NCI-H2081 treated with DMSO at 0.1 percent for 48 hours (cell line): Measurements from ENCODE around the gene DLEU7.

Source experiments
- DNase-seq: peaks from one replicate; lab custom pipeline; 2025; lab: John Stamatoyannopoulos, UW

DLEU7 gene

DNA sequence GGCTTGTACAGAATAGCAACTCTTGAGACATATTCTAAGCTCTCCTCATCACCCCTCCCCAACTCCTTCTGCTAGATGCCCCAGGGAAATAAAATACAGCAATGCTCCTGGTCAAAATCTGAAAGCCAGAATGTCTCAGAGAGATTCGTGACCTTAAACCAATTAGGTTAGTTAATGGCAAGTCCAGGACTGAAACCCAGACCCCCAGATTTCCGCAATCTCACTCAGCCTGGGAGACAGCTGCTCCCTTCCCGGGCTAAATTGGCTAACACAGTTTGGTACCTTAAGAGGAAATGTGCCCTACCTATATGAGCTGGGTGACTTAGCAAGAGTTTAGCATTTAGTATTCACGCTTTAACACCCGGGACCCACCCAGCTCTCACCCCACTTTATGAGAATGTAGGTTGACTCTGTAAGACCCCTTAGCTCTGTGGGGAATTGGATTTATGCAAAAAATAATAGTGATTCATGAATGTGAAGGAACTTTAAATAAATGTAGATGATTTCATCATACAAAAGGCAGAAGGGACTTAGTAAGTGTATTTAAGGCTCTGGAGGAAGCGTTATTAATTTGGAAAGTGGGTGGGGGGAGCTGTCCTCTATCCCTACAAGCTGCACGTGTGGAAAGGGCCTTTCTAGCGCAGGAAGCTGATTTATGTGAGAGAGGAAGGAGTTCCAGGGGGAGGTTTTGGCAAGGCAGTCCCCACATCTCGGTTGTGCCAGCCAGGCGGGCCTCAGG is 1.1 kb downstream of the DLEU7 start:
- DNase-seq: no peak

DNA sequence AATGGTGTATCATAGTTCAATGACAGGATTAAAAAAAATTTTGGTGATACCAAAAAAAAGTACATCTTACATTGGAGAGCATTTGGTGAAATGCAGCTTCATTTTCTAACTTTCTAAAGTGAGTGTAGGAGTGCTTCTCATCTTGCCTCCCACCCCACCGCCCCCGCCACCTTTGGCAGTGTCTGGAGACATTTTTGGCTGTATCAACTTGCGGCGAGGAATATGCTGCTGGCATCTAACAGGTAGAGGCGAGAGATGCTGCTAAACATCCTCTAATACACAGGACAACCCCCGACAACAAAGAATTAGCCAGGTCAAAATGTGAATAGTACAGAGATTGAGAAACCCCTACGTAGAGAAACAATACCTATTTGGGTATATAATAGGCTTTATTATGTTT is 1.7 kb downstream of the DLEU7 start:
- no peak for DNase-seq

DNA sequence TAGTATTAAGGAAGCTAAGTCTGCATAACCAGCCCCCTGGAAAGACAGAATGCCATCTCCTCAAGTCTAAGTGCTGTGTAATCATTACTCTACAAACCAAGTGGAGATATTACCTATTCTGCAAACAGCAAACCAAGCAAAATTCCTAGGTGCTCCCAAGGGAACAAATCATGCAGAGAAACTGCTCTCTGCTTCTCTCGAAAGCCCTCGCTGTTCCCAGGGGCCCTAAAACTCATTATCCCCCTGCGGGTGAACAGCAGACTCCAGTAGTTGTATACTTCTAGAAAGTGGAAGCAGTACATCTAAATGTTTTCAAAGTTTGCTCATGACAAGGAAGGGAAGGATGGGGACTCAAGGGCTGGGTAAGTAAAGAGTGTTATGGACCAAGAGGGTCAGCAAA is 3.2 kb downstream of the DLEU7 start:
- DNase-seq: no peak

DNA sequence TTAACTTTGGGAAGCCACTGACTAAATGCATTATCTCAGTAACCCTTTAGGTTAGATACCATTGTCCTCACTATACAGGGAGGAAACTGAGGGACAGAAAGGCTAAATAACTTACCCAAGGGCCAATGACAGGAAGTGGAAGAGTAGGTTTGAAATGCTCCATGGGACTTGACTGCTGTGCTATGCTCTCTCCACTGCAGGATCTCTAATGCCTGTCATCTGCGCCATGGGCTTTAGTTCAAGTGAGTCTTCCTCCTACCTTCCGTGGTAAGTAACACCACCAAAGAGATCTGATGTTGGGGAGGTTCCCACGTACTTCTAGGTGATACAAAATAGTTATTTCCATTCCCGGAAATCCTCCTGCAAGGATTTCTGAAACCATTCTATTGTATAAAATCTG is 3.7 kb downstream of the DLEU7 start:
- DNase-seq: no peak

DNA sequence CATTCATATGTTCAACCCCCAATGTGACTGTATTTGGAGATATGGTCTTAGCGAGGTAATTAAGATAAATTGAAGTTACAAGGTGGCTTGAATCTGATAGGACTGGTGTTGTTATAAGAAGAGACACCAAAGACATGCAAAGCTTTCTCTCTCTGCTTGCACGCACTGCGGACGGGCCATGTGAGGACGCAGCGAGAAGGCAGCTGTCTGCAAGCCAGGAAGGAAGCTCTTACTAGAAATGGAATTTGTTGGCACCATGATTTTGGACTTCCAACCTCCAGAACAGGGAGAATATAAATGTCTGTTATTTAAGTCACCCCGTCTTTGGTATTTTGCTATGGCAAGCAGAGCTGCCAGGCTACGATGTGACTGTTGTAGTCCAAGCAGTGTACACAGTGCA is 4.8 kb downstream of the DLEU7 start:
- DNase-seq: no peak

DNA sequence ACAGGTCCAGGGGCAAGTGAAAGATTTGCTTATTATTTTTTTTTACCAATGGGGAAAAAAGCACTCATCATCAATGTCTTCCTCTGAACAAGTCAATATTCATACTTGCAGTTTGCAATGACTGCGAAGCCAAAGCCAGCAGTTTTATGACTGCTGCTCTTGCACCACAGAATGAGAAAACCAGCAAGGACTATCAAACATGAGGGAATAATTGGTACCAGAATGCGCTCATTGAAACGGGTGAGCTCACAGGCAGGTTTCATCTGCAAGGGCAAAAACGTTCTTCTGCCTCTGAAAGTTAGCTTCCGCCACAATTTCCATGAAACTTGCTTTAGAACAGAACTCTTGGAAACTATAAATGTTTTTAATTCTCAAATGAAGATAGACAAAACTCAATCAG is 5.5 kb downstream of the DLEU7 start:
- no peak for DNase-seq

DNA sequence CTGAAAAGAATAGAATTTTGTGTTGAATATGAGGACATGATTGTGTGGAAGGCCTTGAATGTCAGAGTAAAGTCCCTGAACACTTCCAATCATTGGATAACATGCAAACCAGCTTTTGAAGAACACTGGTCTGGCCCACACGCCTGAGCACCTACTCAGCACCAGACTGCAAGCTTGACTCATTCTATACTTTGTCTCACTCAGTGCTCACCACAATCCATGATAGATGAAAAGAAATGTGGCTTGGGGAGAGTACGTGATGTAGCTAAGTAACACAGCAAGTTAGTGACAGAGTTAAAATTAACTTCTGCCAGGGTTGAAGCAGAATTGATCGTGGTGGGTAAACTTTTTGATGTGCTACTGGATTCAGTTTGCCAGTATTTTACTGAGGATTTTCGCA is 12.0 kb downstream of the DLEU7 start:
- no peak for DNase-seq

DNA sequence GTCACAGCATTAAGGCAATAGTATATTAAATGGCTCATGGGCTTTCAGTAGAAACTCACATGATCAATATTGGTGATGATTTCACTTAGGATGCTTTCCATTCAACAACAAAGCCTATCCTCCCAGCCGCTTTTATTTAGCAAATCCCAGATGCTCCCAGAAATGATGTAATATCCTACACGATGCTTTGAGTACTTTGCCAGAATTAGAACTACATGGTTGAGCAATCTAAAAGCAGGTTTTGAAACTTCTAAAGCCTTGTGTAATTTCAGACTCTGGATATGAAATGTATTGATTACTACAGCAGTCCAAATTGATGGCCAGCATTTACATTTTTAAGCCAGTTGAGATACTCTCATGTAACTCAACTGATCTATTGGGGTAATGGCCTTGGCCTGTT is 13.6 kb downstream of the DLEU7 start:
- no peak for DNase-seq

DNA sequence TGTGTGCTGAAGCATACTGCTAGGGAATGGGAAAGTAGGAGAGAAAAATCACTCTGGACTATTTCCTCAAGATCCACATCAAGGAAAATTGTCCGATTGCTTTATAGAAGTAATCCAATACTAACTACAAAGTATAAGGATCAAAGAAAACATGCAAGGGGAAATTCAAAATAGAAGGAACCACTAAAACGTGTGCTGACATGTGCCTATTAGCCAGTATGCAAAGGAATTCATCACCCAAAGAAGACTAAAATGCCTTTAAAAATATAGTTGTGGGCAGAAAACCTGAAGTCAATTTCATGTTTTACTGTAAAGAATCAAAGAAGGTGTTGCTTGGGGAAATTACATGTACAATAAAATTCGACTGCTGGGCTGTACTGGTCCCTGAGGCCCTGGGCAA is 14.3 kb downstream of the DLEU7 start:
- DNase-seq: no peak

DNA sequence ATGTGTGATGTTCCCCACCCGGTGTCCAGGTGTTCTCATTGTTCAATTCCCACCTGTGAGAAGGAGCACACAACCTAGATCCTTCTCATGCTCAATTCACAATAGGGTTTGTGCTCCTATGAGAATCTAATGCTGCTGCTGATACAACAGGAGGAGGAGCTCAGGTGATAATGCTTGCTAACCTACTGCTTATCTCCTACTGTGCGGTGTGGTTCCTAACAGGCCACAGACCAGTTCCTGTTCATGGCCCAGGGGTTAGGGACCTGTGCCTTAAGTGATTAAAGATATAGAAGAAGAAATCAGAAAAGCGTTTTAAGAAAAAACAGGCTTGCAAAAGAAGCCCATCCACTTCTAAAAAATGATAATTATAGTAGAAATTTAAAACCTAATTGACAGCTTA is 17.5 kb downstream of the DLEU7 start:
- no peak for DNase-seq

DNA sequence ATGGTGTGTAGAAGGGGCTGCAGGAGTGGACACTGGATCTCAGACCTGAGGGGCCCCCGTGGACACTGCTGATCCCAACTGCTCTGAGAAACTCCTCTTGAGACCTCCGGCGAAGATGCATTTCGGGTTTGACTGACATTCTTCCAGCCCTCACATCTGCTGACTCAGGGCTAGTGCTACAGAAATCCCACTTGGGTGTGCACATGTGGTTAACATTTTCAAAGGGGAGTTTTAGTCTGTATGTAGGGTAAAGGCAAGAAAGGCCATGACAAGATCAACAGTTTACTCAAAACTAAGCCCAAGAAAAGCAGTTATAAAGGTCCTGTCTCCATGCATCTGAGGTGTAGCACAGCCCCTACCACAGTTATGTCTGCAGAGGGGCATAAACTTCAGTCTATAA is 31.2 kb downstream of the DLEU7 start:
- DNase-seq: no peak

DNA sequence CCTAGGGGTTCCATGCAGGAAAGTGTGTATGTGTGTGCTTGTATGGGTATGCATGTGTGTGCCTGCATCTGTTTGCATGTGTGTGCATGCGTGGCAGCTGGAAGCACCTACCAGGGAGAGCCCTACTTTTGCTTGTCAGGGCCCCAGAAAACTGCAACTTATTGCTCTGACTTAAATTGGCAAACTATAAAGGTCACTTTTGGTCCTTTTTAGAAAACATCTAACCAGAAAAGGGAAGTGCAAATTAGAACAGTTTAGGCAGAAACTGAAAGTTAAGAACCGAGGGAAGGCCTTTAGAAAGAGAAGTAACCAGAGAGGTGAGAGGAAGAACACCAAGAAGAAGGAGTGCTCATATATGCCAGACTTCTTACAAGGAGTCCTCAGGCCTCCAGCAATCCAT is 32.5 kb downstream of the DLEU7 start:
- DNase-seq: no peak

DNA sequence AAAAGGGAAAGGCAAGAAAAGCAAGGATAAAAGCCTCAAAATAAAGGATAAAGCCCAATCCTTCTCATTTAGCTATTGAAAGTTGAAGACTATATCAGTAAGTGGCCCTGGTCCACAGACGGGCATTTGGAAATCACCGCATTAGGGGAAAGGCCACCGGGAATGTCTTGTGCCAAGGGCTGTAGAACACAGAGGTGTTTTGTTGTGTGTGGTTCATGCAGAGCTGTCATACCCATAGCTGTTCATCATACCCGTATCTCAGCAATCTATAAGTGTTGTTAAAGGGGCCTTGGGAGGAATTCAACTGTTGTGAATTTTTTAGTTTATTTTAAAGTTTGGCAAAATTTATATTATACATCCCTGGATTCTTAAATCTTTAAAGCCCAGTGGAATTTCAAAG is 33.0 kb downstream of the DLEU7 start:
- DNase-seq: no peak

DNA sequence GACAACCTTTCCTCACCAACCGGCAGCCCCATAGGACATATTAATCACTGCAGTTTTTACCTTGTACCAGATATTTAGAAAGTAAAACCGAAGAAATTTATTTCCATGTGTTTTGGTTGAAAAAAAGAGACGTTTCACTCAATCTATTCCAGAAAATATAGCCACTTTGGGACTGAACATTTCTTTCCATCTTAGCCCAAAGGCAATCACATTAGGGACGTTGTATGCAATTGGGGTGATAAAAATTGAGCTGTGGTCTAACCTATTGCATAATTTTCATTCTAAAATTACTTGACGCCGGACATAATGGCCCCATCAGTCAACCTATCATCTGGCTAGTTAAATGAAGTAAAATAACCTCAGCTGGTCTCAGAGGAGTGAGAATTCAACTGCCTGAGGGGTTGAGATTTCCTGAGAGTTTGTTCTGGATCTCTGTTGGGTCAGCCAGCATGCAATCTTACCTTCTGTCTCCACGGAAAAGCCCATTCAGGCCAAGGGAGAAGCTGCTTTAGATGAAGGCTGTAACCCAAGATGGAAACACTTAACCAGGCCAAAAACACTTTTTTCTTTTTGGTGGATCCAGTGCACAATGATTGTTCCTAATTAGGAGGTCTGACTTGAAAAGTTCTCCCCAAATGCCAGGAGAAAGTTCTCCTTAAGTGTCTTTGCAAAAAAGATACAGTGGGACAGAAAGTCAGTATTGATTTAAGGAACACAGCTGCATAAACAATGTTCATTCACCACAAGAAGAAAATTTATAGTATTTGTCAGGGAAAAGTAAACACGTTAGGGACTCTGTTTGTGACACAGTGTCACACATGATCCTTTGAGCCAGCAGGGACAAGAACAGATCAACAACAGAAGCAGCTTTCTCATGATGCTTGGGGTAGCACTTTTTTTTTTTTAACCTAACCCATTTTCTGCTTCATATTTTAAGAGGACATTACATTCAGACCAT is 34.1 kb downstream of the DLEU7 start:
- DNase-seq: no peak

DNA sequence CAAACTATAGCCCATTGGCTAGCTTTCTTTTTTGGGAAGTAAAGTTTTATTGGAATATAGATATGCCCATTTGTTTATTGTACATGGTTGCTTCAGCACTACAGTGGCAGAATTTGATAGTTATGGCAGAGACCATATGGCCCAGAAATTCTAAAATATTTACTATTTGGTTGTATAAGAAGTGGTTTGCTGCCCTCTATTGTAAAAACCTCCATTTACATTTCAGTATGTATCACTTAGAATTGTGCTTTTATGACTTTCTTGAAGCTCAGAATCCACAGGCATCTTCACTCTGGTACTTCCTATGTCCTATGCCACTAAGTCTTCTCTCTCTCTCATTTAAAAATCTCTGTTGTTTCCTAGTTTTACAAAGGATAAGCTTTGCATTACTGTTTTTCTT is 37.7 kb downstream of the DLEU7 start:
- no peak for DNase-seq

DNA sequence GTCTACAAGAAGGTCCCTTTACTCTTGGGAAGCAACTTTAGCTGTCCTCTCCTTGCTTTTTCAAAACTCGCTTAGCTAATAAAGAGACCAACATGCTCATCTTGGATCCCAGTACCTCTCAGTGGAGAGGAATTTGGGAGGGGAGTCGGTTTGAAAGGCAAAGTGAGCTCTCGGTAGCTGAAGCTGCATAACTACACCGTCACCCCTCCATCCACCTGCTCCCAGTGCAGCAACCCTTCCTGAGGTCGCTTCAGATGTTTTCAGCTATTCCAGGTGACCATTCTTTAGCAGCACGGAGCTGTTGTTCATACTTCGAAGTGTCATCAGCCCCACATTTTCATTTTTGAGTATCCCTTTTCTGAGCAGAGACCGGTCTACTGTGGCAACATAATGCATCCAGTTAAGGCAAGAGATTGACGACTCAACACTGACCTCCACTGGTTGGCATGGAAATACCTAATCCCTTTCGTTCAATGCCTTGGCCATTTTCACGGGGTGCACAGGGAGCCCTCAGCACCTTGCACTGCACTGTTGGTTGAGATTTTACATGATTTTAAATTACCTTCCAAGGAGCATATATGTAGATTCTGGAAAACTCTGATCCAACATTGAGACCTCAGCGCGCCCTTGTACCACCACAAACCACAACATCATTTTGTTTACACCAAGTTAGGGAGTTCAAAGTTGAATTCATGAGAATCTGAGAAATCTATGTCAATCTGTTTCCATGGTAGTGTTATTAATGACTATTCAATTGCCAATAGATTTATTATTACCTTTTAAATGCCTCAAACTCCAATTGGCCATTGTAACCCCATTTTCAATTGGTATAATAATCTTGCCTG is 42.2 kb downstream of the DLEU7 start:
- DNase-seq: peak; percentile 13

DNA sequence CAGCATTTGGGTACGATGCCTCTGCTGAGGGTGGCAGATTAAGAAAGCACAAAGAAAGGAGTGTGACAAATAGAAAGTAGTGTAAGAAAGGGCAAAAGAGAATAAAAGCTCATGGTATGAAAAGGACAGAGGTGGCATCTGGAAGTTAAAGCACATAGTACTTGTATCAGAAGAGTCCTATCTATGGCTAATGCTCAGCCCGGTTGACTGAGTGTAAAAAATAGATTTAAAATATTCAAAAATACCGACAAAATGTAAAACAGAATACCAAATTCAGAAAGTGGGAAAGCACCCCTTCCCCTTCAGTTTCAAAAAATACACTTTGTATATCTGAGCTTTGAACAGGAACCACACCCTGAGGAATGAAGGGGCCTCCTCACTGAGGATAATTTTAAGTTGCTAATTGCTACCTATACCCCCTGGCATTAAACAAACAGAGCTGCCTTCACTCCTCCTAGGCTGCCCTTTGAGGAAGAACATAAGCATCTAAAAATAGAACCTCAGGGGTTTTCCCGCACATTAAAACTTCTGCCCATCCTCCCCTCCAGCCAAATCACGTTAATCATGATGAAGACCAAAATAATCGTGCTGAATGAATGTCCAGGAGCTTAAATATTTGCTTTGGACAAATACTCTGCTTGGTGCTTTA is 43.3 kb downstream of the DLEU7 start:
- no peak for DNase-seq

DNA sequence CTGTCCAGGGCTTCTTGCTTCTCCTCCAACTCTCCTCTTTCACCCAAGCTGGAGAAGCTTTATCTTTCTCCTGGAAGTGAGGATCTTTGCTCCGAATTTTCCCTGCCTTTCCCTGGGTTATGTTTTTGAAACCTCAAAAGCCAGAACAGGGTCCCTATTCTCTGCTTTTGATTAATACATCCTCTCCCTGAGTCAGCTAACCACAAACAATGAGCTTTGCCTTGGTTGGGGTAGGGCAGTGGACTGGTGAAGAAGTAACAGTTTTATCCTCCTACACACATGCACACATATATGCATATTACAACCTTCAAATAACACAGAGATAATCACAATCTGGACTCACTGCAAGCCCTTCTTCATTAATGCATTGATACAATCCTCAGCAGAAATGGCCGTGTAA is 44.6 kb downstream of the DLEU7 start:
- DNase-seq: no peak

DNA sequence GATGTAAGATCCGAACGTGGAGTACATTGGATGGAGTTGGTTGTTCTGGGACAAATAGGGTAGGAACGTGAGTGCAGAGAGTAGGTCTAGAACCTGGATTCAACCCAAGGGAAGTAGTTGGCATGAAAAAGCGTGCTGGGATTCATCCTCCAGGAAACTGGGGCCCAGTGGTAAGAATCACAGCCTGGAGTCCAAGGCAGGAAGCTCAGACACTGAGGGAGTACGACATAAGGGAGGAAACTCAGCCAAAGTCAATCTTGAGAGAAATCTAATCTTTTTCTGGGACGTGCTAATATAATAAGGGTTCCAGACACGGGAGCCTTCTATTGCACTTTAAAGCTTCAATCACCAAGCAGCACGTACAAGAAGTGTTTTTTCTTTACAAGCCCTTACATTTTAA is 46.4 kb downstream of the DLEU7 start:
- DNase-seq: no peak

DNA sequence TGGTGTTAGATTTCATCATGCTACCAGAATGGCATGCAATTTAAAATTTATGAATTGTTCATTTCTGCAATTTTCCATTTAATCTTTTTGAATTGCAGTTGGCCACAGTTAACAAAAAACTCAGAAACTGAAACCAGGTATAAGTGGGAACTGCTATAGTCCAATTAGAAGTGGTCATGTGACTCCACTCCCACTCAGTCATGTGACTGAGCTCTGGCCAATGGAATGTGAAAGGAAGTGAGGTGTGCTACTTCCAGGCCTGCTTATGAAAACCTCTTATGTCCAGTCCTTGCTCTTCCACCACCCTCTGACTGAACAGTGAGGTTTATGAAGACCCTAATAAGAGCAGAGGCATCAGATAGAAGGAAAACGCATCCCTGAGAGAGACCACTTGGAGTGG is 47.0 kb downstream of the DLEU7 start:
- no peak for DNase-seq

DNA sequence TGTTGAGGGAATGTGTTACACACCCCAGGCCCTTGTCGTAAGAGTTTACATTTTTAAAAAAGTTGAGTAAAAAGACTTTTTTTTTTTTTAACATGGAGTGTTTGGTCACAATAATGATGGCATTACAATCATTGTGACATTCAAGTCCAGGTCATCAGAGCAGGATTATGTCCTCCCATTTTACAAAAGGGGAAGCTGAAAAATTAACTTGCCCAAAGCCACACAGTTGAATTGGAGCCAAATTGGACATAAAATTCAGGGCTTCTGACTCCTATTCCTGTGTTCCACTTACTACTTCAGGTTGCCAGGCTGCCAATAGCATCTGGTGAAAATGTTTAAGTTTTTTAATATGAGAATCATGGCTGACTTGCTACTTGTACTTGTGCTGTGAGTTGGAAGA is 49.3 kb downstream of the DLEU7 start:
- no peak for DNase-seq

DNA sequence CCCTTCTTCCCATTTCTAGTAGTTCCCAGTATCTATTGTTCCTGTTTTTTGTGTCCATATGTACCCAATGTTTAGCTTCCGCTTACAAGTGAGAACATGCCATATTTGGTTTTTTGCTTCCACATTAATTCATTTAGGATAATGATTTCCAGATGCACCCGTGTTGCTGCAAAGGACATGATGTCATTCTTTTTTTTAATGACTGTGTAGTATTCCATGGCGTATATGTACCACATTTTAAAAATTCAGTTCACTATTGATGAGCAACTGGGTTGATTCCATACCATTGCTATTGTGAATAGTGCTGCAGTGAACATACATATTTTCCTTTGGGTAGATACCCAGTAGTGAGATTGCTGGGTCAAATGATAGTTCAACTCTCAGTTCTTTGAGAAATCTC is 50.5 kb downstream of the DLEU7 start:
- DNase-seq: no peak
